ENCODE results near the gene MMP24. TPM values are rescaled to one million over a fixed set of nuclear protein-coding genes. Genes with fewer than 3 reads are reported as not detected.

MMP24 gene
- total RNA-seq, 1 experiment from 2014 or later = 23.0 TPM

DNA sequence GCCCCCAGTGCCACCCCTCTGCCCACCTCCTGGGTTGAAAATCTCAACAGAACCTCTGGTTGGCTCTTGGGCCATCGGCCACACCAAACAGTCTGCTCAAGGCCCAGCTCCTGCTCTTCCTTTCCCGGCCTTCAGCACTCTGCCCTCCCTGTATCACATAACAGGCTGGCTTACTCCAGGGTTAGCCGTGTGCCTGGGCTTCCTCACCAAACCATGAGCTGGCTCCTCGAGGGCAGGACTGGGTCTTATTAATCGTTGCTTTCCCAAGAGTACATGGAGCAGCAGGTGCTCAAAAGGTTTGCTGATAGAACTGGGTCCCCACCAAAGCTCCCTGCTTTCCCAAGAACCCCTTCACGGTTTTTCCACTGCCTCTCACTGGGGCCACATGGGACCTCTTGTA is 78.5 kb downstream of the MMP24 start:
- TF ChIP-seq, protein P1, sequence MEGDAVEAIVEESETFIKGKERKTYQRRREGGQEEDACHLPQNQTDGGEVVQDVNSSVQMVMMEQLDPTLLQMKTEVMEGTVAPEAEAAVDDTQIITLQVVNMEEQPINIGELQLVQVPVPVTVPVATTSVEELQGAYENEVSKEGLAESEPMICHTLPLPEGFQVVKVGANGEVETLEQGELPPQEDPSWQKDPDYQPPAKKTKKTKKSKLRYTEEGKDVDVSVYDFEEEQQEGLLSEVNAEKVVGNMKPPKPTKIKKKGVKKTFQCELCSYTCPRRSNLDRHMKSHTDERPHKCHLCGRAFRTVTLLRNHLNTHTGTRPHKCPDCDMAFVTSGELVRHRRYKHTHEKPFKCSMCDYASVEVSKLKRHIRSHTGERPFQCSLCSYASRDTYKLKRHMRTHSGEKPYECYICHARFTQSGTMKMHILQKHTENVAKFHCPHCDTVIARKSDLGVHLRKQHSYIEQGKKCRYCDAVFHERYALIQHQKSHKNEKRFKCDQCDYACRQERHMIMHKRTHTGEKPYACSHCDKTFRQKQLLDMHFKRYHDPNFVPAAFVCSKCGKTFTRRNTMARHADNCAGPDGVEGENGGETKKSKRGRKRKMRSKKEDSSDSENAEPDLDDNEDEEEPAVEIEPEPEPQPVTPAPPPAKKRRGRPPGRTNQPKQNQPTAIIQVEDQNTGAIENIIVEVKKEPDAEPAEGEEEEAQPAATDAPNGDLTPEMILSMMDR (conservative IDR thresholded peaks at IDR 0.05) = no peak
- no peaks in the 10 kb centered on the region for H3K79me1 ChIP-seq (ENCODE audit: insufficient read depth, low read depth, low read length, poor library complexity, severe bottlenecking)
- H4K5ac ChIP-seq (ENCODE audit: insufficient read length, low read depth, low read length) = no peak overlapping the region
- H3K9ac ChIP-seq (ENCODE audit: extremely low read depth, insufficient read length, low read length) = no peak overlapping the region
- H3K4ac ChIP-seq (ENCODE audit: low read depth, low read length) = no peak overlapping the region
- Mint-ChIP-seq H3K4me3 (peak overlapping the region in 1 of 2 experiments; percentile 34; a peak in 1 of 5 replicates), H3K27ac (peak overlapping the region; percentile 21 to 88 (median 75); a peak in 4 of 7 replicates), H3K36me3 (ENCODE audit: insufficient read depth in 1 of 3, low read depth in 3 of 3) (peaks cover 0 to 4% (median 2%) of the 10 kb centered on the region in 3 experiments; a peak in 4 of 7 replicates), H3K4me1 (peaks cover 14 to 16% of the 10 kb centered on the region in 2 experiments), H3K27me3 (ENCODE audit: low read depth) (0 out of 2 replicates have a peak, but pooled peaks cover 1% of the 10 kb centered on the region), H3K9me3 (no peaks in the 10 kb centered on the region)
- no peak for DNase-seq
- peaks cover 4% of the 10 kb centered on the region for H3K23me2 ChIP-seq (ENCODE audit: insufficient read length, low read depth, low read length, poor library complexity, severe bottlenecking)
- no peak overlapping the region for H3K23ac ChIP-seq (ENCODE audit: insufficient read length, low read depth, low read length)
- no peak overlapping the region for H2BK120ac ChIP-seq (ENCODE audit: low read depth, low read length, poor library complexity, severe bottlenecking)
- no peaks in the 10 kb centered on the region for H3K27me3 ChIP-seq (ENCODE audit: insufficient read depth, low read length)
- H2BK20ac ChIP-seq (ENCODE audit: low read depth, low read length, poor library complexity, severe bottlenecking) = no peak overlapping the region
- no CpG with 5 or more reads among the region's 6 CpGs for WGBS (ENCODE audit: extremely low coverage, insufficient read length, low lambda C conversion rate)
- no peaks in the 10 kb centered on the region for H3K79me2 ChIP-seq (ENCODE audit: insufficient read depth, low read length)
- no peak overlapping the region for H2BK5ac ChIP-seq (ENCODE audit: insufficient read length, low read length)
- no peak overlapping the region for H3K14ac ChIP-seq (ENCODE audit: insufficient read depth, low read length)
- no peak overlapping the region for H3K18ac ChIP-seq (ENCODE audit: insufficient read length, low read depth, low read length)
- no peaks in the 10 kb centered on the region for H4K20me1 ChIP-seq (ENCODE audit: control insufficient read depth, insufficient read depth, insufficient read length)
- H3K4me1 ChIP-seq (ENCODE audit: insufficient read depth, low read length) = peaks cover 3% of the 10 kb centered on the region; the same call in 1 of the 2 replicates
- H3T11ph ChIP-seq (ENCODE audit: low read length) = no peak overlapping the region
- no peak overlapping the region for H4K91ac ChIP-seq (ENCODE audit: insufficient read length, low read depth, low read length)
- no peak overlapping the region for H2BK15ac ChIP-seq (ENCODE audit: low read depth, low read length)
- no peak overlapping the region for H3K56ac ChIP-seq (ENCODE audit: insufficient read length, low read depth, low read length)
- no peak overlapping the region for H2AFZ ChIP-seq (ENCODE audit: low read length)
- no peak overlapping the region for H4K8ac ChIP-seq (replicated peaks; ENCODE audit: insufficient read length, low read depth, low read length)
- no peak overlapping the region for H2BK12ac ChIP-seq (ENCODE audit: insufficient read length, low read depth, low read length)
- no peak overlapping the region for H2AK5ac ChIP-seq (ENCODE audit: insufficient read length, low read length)
- no peaks in the 10 kb centered on the region for H3K9me3 ChIP-seq (ENCODE audit: control insufficient read depth, low read depth, low read length)
- H3K27ac ChIP-seq (ENCODE audit: insufficient read length, low read depth, low read length) = no peak overlapping the region
- H3K4me2 ChIP-seq (ENCODE audit: insufficient read depth, insufficient read length, low read length) = no peak overlapping the region
